ENCODE measurements around the gene KCNK7. TPM values are rescaled to one million over a fixed set of nuclear protein-coding genes. Genes with fewer than 3 reads are reported as not detected.

KCNK7 gene
- total RNA-seq, 1 experiment from 2014 or later = 1.8 TPM

DNA sequence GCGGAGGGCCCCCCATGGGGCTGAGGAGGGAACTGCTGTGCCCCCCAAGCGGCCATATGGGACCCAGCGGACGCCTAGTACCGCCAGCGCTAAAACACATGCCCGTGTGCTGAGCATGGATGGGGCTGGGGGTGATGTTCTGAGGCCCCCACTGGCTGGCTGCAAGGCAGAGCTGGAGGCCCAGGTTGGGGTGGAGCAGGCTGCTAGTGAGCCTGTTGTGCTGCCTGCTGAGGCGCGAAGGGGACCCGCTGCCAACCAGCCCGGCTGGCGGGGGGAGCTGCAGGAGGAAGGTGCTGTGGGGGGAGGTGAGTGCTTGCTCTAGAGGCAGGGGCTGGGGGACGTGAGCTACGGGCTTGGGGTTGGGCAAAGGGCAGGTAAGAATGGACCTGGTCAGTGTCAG lies 23.2 kb upstream of the KCNK7 start:
- Histone ChIP-seq H3K79me2 (ENCODE audit: insufficient read depth, low read length) (peaks cover 7% of the 10 kb centered on the region; the same call in 1 of the 2 replicates), H3K79me1 (ENCODE audit: insufficient read depth, low read depth, low read length, poor library complexity, severe bottlenecking) (no peaks in the 10 kb centered on the region), H3K23me2 (ENCODE audit: insufficient read length, low read depth, low read length, poor library complexity, severe bottlenecking) (peaks cover 14% of the 10 kb centered on the region), H3K18ac (ENCODE audit: insufficient read length, low read depth, low read length) (no peak overlapping the region), H4K5ac (ENCODE audit: insufficient read length, low read depth, low read length) (no peak overlapping the region), H3K9me3 (ENCODE audit: control insufficient read depth, low read depth, low read length) (no peaks in the 10 kb centered on the region), H3K14ac (ENCODE audit: insufficient read depth, low read length) (no peak overlapping the region), H4K20me1 (ENCODE audit: control insufficient read depth, insufficient read depth, insufficient read length) (no peaks in the 10 kb centered on the region), H2BK15ac (ENCODE audit: low read depth, low read length) (no peak overlapping the region), H2BK5ac (ENCODE audit: insufficient read length, low read length) (no peak overlapping the region), H3K4ac (ENCODE audit: low read depth, low read length) (no peak overlapping the region), H2AFZ (ENCODE audit: low read length) (no peak overlapping the region), H3K56ac (ENCODE audit: insufficient read length, low read depth, low read length) (no peak overlapping the region), H3T11ph (ENCODE audit: low read length) (no peak overlapping the region), H3K9ac (ENCODE audit: extremely low read depth, insufficient read length, low read length) (no peak overlapping the region), H2BK20ac (ENCODE audit: low read depth, low read length, poor library complexity, severe bottlenecking) (no peak overlapping the region), H2BK12ac (ENCODE audit: insufficient read length, low read depth, low read length) (no peak overlapping the region), H2AK5ac (ENCODE audit: insufficient read length, low read length) (no peak overlapping the region), H4K8ac (replicated peaks; ENCODE audit: insufficient read length, low read depth, low read length) (no peak overlapping the region), H3K23ac (ENCODE audit: insufficient read length, low read depth, low read length) (no peak overlapping the region), H3K4me2 (ENCODE audit: insufficient read depth, insufficient read length, low read length) (no peak overlapping the region), H2BK120ac (ENCODE audit: low read depth, low read length, poor library complexity, severe bottlenecking) (no peak overlapping the region), H4K91ac (ENCODE audit: insufficient read length, low read depth, low read length) (no peak overlapping the region), H3K4me1 (ENCODE audit: insufficient read depth, low read length) (no peaks in the 10 kb centered on the region; the same call in none of the 2 replicates), H3K27ac (ENCODE audit: insufficient read length, low read depth, low read length) (no peak overlapping the region), H3K27me3 (ENCODE audit: insufficient read depth, low read length) (no peaks in the 10 kb centered on the region)
- Mint-ChIP-seq H3K4me1 (peaks cover 8% of the 10 kb centered on the region in 2 experiments), H3K9me3 (no peaks in the 10 kb centered on the region), H3K27ac (peak overlapping the region in 1 of 3 experiments; percentile 62; a peak in 1 of 7 replicates), H3K4me3 (no peak overlapping the region; a peak in 2 of 5 replicates), H3K36me3 (ENCODE audit: insufficient read depth in 1 of 3, low read depth in 3 of 3) (peaks cover 18 to 53% (median 52%) of the 10 kb centered on the region in 3 experiments; a peak in 6 of 7 replicates), H3K27me3 (ENCODE audit: low read depth) (peaks cover 3% of the 10 kb centered on the region)
- DNase-seq = no peak
- WGBS (ENCODE audit: extremely low coverage, insufficient read length, low lambda C conversion rate) = no CpG with 5 or more reads among the region's 14 CpGs
- TF ChIP-seq, protein P1, sequence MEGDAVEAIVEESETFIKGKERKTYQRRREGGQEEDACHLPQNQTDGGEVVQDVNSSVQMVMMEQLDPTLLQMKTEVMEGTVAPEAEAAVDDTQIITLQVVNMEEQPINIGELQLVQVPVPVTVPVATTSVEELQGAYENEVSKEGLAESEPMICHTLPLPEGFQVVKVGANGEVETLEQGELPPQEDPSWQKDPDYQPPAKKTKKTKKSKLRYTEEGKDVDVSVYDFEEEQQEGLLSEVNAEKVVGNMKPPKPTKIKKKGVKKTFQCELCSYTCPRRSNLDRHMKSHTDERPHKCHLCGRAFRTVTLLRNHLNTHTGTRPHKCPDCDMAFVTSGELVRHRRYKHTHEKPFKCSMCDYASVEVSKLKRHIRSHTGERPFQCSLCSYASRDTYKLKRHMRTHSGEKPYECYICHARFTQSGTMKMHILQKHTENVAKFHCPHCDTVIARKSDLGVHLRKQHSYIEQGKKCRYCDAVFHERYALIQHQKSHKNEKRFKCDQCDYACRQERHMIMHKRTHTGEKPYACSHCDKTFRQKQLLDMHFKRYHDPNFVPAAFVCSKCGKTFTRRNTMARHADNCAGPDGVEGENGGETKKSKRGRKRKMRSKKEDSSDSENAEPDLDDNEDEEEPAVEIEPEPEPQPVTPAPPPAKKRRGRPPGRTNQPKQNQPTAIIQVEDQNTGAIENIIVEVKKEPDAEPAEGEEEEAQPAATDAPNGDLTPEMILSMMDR (conservative IDR thresholded peaks at IDR 0.05) = no peak
